HepG2 (cell line): ENCODE measurements around the gene ANO3. TPM values are rescaled to one million over a fixed set of nuclear protein-coding genes. Genes with fewer than 3 reads are reported as not detected.

Source experiments
- ATAC-seq: fragments of 200-7000 bp; cut with Tn5 transposase; 3 replicates; pipeline ENCODE4 v1.9.1; 2020; ENCODE audit warnings: mild to moderate bottlenecking, moderate library complexity
- BruUV-seq: library from RNA; stranded (reverse); fragments of 400-500 nt; replicated peaks from 2 replicates; lab custom pipeline; 2021; lab: Mats Ljungman, UMichigan
- CTCF ChIA-PET: fragments of 300-600 bp; formaldehyde crosslinking; extraction: SDS; loops from one replicate; lab custom pipeline; 2021; ENCODE audit warnings: low total read pairs, inconsistent platforms, low intra/inter-chr PET ratio; lab: Yijun Ruan, JAX
- POLR2A ChIA-PET: fragments of 350-600 bp; sonication (Branson Sonifier 250); formaldehyde crosslinking; loops from one replicate; lab custom pipeline; 2020; ENCODE audit warnings: antibody characterized with exemption, inconsistent platforms; lab: Yijun Ruan, JAX
- DNase-seq: peaks from one replicate; pipeline ENCODE4 v3.0.0-alpha.2; 2015; ENCODE audit warnings: low spot score
- FAIRE-seq: peaks from 3 replicates; lab custom pipeline; 2011; peaks lifted over from hg19 to GRCh38; lab: Jason Lieb, UNC
- H2AFZ ChIP-seq: one replicate; pipeline ENCODE4 v1.6.1; 2011; ENCODE audit warnings: low read length, inconsistent platforms
- H3K27ac ChIP-seq: fragments of 300-600 bp; 3 replicates; pipeline ENCODE4 v1.8.0; 2011; ENCODE audit warnings: mixed run types, mild to moderate bottlenecking, mixed read lengths, low read length, inconsistent platforms; ENCODE audit not compliant: insufficient read depth; ENCODE audit errors: extremely low read length
- H3K27me3 ChIP-seq, 2 experiments: fragments of 200-600 bp in 1 of 2; 2 replicates in 1 of 2; 3 replicates in 1 of 2; pipeline versions ENCODE4 v1.6.0 to v1.8.0; 2011; ENCODE audit warnings: low read length in 2 of 2, mild to moderate bottlenecking in 2 of 2, moderate library complexity in 2 of 2, inconsistent platforms in 1 of 2; ENCODE audit not compliant: insufficient read depth in 2 of 2, control insufficient read depth in 1 of 2
- H3K36me3 ChIP-seq, 2 experiments: fragments of 200-600 bp in 1 of 2; replicated peaks in 1 of 2; 2 replicates in 1 of 2; 3 replicates in 1 of 2; pipeline versions ENCODE4 v1.5.1 to v1.8.0; 2011; ENCODE audit warnings: low read length in 2 of 2, inconsistent platforms in 1 of 2; ENCODE audit not compliant: insufficient read depth in 2 of 2, control insufficient read depth in 1 of 2
- H3K4me1 ChIP-seq: 2 replicates; pipeline ENCODE4 v1.5.1; 2012; ENCODE audit warnings: low read length, inconsistent platforms; ENCODE audit not compliant: insufficient read depth
- H3K4me2 ChIP-seq: 2 replicates; pipeline ENCODE4 v1.6.0; 2011; ENCODE audit warnings: low read depth, low read length, inconsistent platforms
- H3K4me3 ChIP-seq, 3 experiments: fragments of 200-600 bp in 1 of 3; sonication (generic), shearing (Covaris generic) in 1 of 3; replicated peaks in 1 of 3; 2 replicates each; pipeline ENCODE4 v1.5.1; 2011 to 2016; ENCODE audit warnings: low read length in 3 of 3, inconsistent platforms in 2 of 3, low read depth in 2 of 3, mild to moderate bottlenecking in 2 of 3, control low read depth in 1 of 3, mixed read lengths in 1 of 3; ENCODE audit not compliant: insufficient read depth in 1 of 3
- H3K79me2 ChIP-seq: one replicate; pipeline ENCODE4 v1.6.1; 2011; ENCODE audit warnings: low read length, inconsistent platforms; ENCODE audit not compliant: insufficient read depth
- H3K9ac ChIP-seq: 2 replicates; pipeline ENCODE4 v1.6.0; 2011; ENCODE audit warnings: mild to moderate bottlenecking, low read depth, low read length, inconsistent platforms; ENCODE audit not compliant: insufficient read depth
- H3K9me3 ChIP-seq: 2 replicates; pipeline ENCODE4 v1.5.1; 2012; ENCODE audit warnings: mild to moderate bottlenecking, low read length
- H4K20me1 ChIP-seq: 2 replicates; pipeline ENCODE4 v1.6.0; 2011; ENCODE audit warnings: inconsistent platforms, mild to moderate bottlenecking, low read length, moderate library complexity; ENCODE audit not compliant: insufficient read depth
- CBFB ChIP-seq: sonication (generic); formaldehyde crosslinking; IDR thresholded peaks from 2 replicates; pipeline ENCODE4 v1.4.0; 2020; ENCODE audit warnings: missing genetic modification reagents
- FOSL2 ChIP-seq: sonication (generic); formaldehyde crosslinking; IDR thresholded peaks from 2 replicates; pipeline ENCODE4 v1.4.0; 2020; ENCODE audit warnings: missing genetic modification reagents
- GMEB2 ChIP-seq: IDR thresholded peaks from 2 replicates; pipeline ENCODE4 v1.6.1; 2016; ENCODE audit warnings: missing biosample characterization, missing genetic modification reagents, low read depth
- HNRNPK ChIP-seq: fragments of 200-400 bp; formaldehyde crosslinking; IDR thresholded peaks from 2 replicates; pipeline ENCODE4 v1.6.1; 2018; ENCODE audit warnings: low read length, low read depth, moderate library complexity, mild to moderate bottlenecking; ENCODE audit not compliant: poor library complexity, severe bottlenecking
- RFXANK ChIP-seq: IDR thresholded peaks from 2 replicates; pipeline ENCODE4 v1.6.1; 2016
- SOX5 ChIP-seq: IDR thresholded peaks from 2 replicates; pipeline ENCODE4 v1.6.1; 2016; ENCODE audit warnings: borderline replicate concordance
- ZNF253 ChIP-seq: sonication (generic); formaldehyde crosslinking; IDR thresholded peaks from 2 replicates; pipeline ENCODE4 v1.8.0; 2022; ENCODE audit warnings: mild to moderate bottlenecking, missing genetic modification reagents, borderline replicate concordance
- ZNF556 ChIP-seq: sonication (generic); formaldehyde crosslinking; IDR thresholded peaks from 2 replicates; pipeline ENCODE4 v1.4.0; 2020; ENCODE audit warnings: mild to moderate bottlenecking, missing genetic modification reagents, borderline replicate concordance
- ZNF644 ChIP-seq: IDR thresholded peaks from 2 replicates; pipeline ENCODE4 v1.6.1; 2016; ENCODE audit warnings: low read depth
- WGBS: methylation state at CpG from one replicate; pipeline ENCODE4 v1.1.6; 2017; ENCODE audit warnings: low lambda C conversion rate; 5-methylcytosine and 5-hydroxymethylcytosine counted together
- in situ Hi-C: cut with HindIII; loops from 2 replicates; pipeline ENCODE4 v1.10.0; 2017; ENCODE audit warnings: low pct_unique_long_range_greater_than_20kb; ENCODE audit not compliant: extremely low pct_ligation_motif_present
- intact Hi-C: fragments of 100-400 bp; cut with micrococcal nuclease; formaldehyde crosslinking; loops from one replicate; pipeline ENCODE4 v1.10.0; 2022; ENCODE audit not compliant: unreplicated experiment
- polyA plus RNA-seq, 8 experiments: library from polyadenylated mRNA; depleted of rRNA in 3 of 8; stranded (reverse) in 7 of 8; unstranded in 1 of 8; fragments of >200 nt; fragmentation: Illumina TruSeq in 4 of 8; extraction: Trizol in 4 of 8; gene quantifications; 2 replicates each; pipeline versions ENCODE4 v1.2.1 to v1.2.3, GENCODE V29; 2011 to 2016; ENCODE audit warnings: low read depth in 4 of 8, missing spikeins in 1 of 8, mixed read lengths in 1 of 8; ENCODE audit not compliant: insufficient read depth in 1 of 8
- total RNA-seq, 5 experiments: library from RNA; depleted of rRNA; stranded (reverse); fragments of >200 nt; fragmentation: Illumina TruSeq; extraction: Trizol; gene quantifications; 2 replicates each; pipeline ENCODE4 v1.2.3, GENCODE V29; 2016; ENCODE audit warnings: low read depth in 1 of 5
- TF ChIP-seq, protein P1 (sequence below): sonication (generic); formaldehyde crosslinking; IDR thresholded peaks from 2 replicates; pipeline ENCODE4 v1.4.0; 2020; ENCODE audit warnings: mild to moderate bottlenecking, missing genetic modification reagents, borderline replicate concordance
- TF ChIP-seq, protein P2 (sequence below): IDR thresholded peaks from 2 replicates; pipeline ENCODE4 v1.6.1; 2012; ENCODE audit warnings: inconsistent platforms

The ANO3 gene
- total and polyA plus RNA-seq, 2 of the 13 experiments (the other 11 are each of a cell fraction or from before 2014, with no cell fraction given) = 0.17 to 0.44 TPM

DNA sequence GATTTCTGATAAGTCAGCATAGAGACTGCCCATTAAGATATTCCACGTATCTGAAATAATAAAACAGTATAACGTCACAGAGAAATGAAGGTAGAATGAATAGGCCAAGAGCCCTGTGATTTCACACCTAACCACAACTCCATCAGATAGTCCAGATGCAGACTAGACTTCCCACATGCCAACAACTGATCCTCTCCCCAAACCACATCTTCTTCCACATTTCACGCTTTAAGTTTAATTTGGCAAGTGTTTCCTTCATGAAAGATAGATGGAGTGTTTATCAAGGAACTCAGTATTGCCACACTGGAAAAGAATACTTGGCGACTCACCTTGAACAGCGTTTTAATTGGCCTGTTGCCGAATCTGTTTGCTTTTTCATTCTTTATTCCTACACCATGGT is 158.6 kb downstream of the ANO3 start:
- WGBS = 12% methylated on average over 6 of the region's 6 CpGs
- intact Hi-C loops = no loop called here
- no TSS peak for BruUV-seq

More for the DNA sequence above, 158.6 kb downstream of the ANO3 start:
- DNase-seq (no peak), FAIRE-seq (no peak), ATAC-seq (no peak)
- ChIA-PET CTCF (no interaction called here), POLR2A (no interaction called here)
- Histone ChIP-seq H4K20me1 (no peaks in the 10 kb centered on the region), H3K36me3 (no peaks in the 10 kb centered on the region), H3K4me3 (no peak overlapping the region), H3K4me1 (no peaks in the 10 kb centered on the region), H3K27me3 (no peaks in the 10 kb centered on the region), H3K9me3 (no peaks in the 10 kb centered on the region), H3K4me2 (no peak overlapping the region), H3K9ac (no peak overlapping the region), H2AFZ (no peak overlapping the region), H3K79me2 (no peaks in the 10 kb centered on the region), H3K27ac (no peak overlapping the region)
- in situ Hi-C loops = no loop called here
- no peak for TF ChIP-seq RFXANK (CRISPR knock-in tag)
- TF ChIP-seq FOSL2 (CRISPR knock-in tag) = no peak
- no peak for TF ChIP-seq HNRNPK
- TF ChIP-seq, protein P1, sequence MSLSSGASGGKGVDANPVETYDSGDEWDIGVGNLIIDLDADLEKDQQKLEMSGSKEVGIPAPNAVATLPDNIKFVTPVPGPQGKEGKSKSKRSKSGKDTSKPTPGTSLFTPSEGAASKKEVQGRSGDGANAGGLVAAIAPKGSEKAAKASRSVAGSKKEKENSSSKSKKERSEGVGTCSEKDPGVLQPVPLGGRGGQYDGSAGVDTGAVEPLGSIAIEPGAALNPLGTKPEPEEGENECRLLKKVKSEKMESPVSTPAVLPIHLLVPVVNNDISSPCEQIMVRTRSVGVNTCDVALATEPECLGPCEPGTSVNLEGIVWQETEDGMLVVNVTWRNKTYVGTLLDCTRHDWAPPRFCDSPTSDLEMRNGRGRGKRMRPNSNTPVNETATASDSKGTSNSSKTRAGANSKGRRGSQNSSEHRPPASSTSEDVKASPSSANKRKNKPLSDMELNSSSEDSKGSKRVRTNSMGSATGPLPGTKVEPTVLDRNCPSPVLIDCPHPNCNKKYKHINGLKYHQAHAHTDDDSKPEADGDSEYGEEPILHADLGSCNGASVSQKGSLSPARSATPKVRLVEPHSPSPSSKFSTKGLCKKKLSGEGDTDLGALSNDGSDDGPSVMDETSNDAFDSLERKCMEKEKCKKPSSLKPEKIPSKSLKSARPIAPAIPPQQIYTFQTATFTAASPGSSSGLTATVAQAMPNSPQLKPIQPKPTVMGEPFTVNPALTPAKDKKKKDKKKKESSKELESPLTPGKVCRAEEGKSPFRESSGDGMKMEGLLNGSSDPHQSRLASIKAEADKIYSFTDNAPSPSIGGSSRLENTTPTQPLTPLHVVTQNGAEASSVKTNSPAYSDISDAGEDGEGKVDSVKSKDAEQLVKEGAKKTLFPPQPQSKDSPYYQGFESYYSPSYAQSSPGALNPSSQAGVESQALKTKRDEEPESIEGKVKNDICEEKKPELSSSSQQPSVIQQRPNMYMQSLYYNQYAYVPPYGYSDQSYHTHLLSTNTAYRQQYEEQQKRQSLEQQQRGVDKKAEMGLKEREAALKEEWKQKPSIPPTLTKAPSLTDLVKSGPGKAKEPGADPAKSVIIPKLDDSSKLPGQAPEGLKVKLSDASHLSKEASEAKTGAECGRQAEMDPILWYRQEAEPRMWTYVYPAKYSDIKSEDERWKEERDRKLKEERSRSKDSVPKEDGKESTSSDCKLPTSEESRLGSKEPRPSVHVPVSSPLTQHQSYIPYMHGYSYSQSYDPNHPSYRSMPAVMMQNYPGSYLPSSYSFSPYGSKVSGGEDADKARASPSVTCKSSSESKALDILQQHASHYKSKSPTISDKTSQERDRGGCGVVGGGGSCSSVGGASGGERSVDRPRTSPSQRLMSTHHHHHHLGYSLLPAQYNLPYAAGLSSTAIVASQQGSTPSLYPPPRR (CRISPR knock-in tag) = no peak
- TF ChIP-seq ZNF644 = no peak
- TF ChIP-seq, protein P2, sequence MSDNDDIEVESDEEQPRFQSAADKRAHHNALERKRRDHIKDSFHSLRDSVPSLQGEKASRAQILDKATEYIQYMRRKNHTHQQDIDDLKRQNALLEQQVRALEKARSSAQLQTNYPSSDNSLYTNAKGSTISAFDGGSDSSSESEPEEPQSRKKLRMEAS = no peak
- TF ChIP-seq CBFB (CRISPR knock-in tag) = no peak
- no peak for TF ChIP-seq ZNF253 (CRISPR knock-in tag)
- no peak for TF ChIP-seq GMEB2 (CRISPR knock-in tag)
- no peak for TF ChIP-seq SOX5 (CRISPR knock-in tag)
- TF ChIP-seq ZNF556 = no peak
